Endothelial cell (in vitro differentiated cells): Measurements from ENCODE around the gene SMNDC1. TPM values are rescaled to one million over a fixed set of nuclear protein-coding genes. Genes with fewer than 3 reads are reported as not detected.

Experiments
- DNase-seq: peaks from one replicate; pipeline ENCODE4 v3.0.0; 2021; ENCODE audit warnings: low spot score
- H3K27ac Mint-ChIP-seq: one replicate; pipeline ENCODE4 v1.8.0; 2021; ENCODE audit warnings: mixed read lengths, inconsistent platforms; ENCODE audit not compliant: unreplicated experiment
- H3K27me3 Mint-ChIP-seq: one replicate; pipeline ENCODE4 v1.8.0; 2021; ENCODE audit warnings: mild to moderate bottlenecking, moderate library complexity, mixed read lengths, inconsistent platforms; ENCODE audit not compliant: unreplicated experiment
- H3K36me3 Mint-ChIP-seq: one replicate; pipeline ENCODE4 v1.8.0; 2021; ENCODE audit warnings: mild to moderate bottlenecking, low read depth, mixed read lengths, inconsistent platforms; ENCODE audit not compliant: unreplicated experiment
- H3K4me1 Mint-ChIP-seq: one replicate; pipeline ENCODE4 v1.8.0; 2021; ENCODE audit warnings: mild to moderate bottlenecking, mixed read lengths, inconsistent platforms; ENCODE audit not compliant: unreplicated experiment
- H3K4me3 Mint-ChIP-seq: one replicate; pipeline ENCODE4 v1.8.0; 2021; ENCODE audit warnings: mild to moderate bottlenecking, mixed read lengths, inconsistent platforms; ENCODE audit not compliant: unreplicated experiment
- H3K9me3 Mint-ChIP-seq: one replicate; pipeline ENCODE4 v1.8.0; 2021; ENCODE audit warnings: mixed read lengths, inconsistent platforms; ENCODE audit not compliant: unreplicated experiment
- total RNA-seq: library from RNA; stranded (reverse); fragmentation: NEBNext Ultra II Directional; extraction: Animal tissue kit (Norgen Biotek cat#: 25700); gene quantifications from one replicate; pipeline ENCODE4 v1.2.1, GENCODE V29; 2021; ENCODE audit not compliant: unreplicated experiment
- TF ChIP-seq, protein P1 (sequence below): fragments of 200-600 bp; sonication (generic); IDR thresholded peaks from one replicate; pipeline ENCODE4 v1.5.0; 2021; ENCODE audit warnings: antibody characterized with exemption; ENCODE audit not compliant: unreplicated experiment

Gene SMNDC1
- total RNA-seq, 1 donor from 2014 or later: 35.4 TPM

DNA sequence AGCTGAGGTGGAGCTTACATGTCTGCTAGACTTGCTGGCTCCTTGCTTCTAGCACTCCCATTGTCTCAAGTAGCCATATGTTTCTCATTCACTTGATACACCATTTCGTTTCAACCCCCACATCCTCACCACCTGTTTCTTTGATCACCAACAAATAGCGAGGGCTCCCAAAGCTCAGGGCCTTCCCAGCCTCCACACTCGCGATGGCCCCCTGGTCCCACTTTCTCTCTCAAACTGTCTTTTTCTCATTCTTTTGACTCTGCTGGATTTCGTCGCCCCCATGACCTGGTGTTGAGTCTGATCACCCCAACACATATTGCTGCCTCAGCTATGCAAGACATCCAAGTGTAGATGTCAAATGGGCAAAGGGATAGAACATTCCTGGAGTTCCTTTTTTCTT, 26.0 kb upstream of the SMNDC1 start:
- TF ChIP-seq, protein P1, sequence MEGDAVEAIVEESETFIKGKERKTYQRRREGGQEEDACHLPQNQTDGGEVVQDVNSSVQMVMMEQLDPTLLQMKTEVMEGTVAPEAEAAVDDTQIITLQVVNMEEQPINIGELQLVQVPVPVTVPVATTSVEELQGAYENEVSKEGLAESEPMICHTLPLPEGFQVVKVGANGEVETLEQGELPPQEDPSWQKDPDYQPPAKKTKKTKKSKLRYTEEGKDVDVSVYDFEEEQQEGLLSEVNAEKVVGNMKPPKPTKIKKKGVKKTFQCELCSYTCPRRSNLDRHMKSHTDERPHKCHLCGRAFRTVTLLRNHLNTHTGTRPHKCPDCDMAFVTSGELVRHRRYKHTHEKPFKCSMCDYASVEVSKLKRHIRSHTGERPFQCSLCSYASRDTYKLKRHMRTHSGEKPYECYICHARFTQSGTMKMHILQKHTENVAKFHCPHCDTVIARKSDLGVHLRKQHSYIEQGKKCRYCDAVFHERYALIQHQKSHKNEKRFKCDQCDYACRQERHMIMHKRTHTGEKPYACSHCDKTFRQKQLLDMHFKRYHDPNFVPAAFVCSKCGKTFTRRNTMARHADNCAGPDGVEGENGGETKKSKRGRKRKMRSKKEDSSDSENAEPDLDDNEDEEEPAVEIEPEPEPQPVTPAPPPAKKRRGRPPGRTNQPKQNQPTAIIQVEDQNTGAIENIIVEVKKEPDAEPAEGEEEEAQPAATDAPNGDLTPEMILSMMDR: no peak
- peaks cover 11% of the 10 kb centered on the region for H3K27me3 Mint-ChIP-seq
- H3K4me3 Mint-ChIP-seq: no peak overlapping the region
- DNase-seq: no peak
- peaks cover 24% of the 10 kb centered on the region for H3K36me3 Mint-ChIP-seq
- no peak overlapping the region for H3K27ac Mint-ChIP-seq
- peaks cover 22% of the 10 kb centered on the region for H3K9me3 Mint-ChIP-seq
- no peaks in the 10 kb centered on the region for H3K4me1 Mint-ChIP-seq

DNA sequence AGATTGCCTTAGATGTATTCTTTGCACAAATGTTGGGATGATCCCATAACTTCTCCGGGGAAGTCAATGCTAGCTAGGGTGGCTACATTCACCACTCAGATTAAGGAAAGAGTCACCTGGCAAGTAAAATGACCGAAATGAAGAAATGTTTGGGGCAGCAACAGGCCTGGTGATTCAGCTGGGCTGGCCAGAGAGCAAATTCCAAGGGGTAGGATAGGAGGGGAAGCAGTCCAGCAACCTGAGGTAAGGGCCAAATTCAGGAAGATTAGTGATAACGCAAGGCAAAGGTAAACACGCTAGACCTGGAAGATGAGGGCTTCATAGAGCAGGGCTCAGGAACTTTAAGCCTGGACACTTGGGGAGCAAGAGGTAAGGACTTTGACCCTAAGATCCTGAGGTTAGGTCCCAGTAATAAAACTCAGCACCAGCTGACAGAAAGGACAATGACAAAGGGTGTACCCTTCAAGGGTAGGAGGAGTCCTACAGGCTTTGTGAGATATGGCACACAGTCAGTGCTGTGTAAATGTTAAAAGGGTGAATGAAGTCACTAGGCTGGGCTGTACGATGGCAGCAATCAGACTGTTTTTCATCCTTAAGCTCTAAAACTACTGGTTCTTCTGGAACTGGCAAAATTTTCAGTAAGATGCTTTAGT, 22.7 kb upstream of the SMNDC1 start:
- no peak for DNase-seq
- no peak overlapping the region for H3K4me3 Mint-ChIP-seq
- no peaks in the 10 kb centered on the region for H3K4me1 Mint-ChIP-seq
- H3K9me3 Mint-ChIP-seq: peaks cover 22% of the 10 kb centered on the region
- TF ChIP-seq, protein P1: no peak
- peaks cover 10% of the 10 kb centered on the region for H3K27me3 Mint-ChIP-seq
- H3K27ac Mint-ChIP-seq: no peak overlapping the region
- peaks cover 22% of the 10 kb centered on the region for H3K36me3 Mint-ChIP-seq

- Mint-ChIP-seq H3K4me3 (no peak overlapping the region), H3K4me1 (no peaks in the 10 kb centered on the region)
Measured at GRCh38 chr10:110326351-110327032, 21.8 kb upstream of the SMNDC1 start.

GRCh38 chr10:110324805-110325280, 20.1 kb upstream of the SMNDC1 start:
- H3K9me3 Mint-ChIP-seq: peaks cover 12% of the 10 kb centered on the region
- no peak overlapping the region for H3K27ac Mint-ChIP-seq
- H3K4me3 Mint-ChIP-seq: no peak overlapping the region
- TF ChIP-seq, protein P1: no peak
- no peak for DNase-seq
- H3K36me3 Mint-ChIP-seq: peaks cover 8% of the 10 kb centered on the region
- H3K27me3 Mint-ChIP-seq: peaks cover 6% of the 10 kb centered on the region
- H3K4me1 Mint-ChIP-seq: no peaks in the 10 kb centered on the region

More at GRCh38 chr10:110326351-110327032, 21.8 kb upstream of the SMNDC1 start:
- H3K27ac Mint-ChIP-seq: no peak overlapping the region
- peaks cover 10% of the 10 kb centered on the region for H3K27me3 Mint-ChIP-seq
- peaks cover 18% of the 10 kb centered on the region for H3K36me3 Mint-ChIP-seq
- TF ChIP-seq, protein P1: no peak
- peaks cover 22% of the 10 kb centered on the region for H3K9me3 Mint-ChIP-seq
- no peak for DNase-seq

- TF ChIP-seq, protein P1: no peak
- peaks cover 7% of the 10 kb centered on the region for H3K9me3 Mint-ChIP-seq
- H3K27me3 Mint-ChIP-seq: peaks cover 6% of the 10 kb centered on the region
Measured at GRCh38 chr10:110324201-110324804, 19.6 kb upstream of the SMNDC1 start.

More at GRCh38 chr10:110324201-110324804, 19.6 kb upstream of the SMNDC1 start:
- DNase-seq: no peak
- H3K4me1 Mint-ChIP-seq: no peaks in the 10 kb centered on the region
- H3K36me3 Mint-ChIP-seq: peaks cover 3% of the 10 kb centered on the region
- no peak overlapping the region for H3K4me3 Mint-ChIP-seq
- no peak overlapping the region for H3K27ac Mint-ChIP-seq
